Tibial nerve (tissue), 3 donors: Measurements from ENCODE around the gene RNF225.

ENCODE experiments used
- POLR2A ChIP-seq, 2 donors: fragments of 450-650 bp; IDR thresholded peaks; one replicate each; pipeline ENCODE4 v1.6.1; 2017; ENCODE audit warnings: antibody characterized with exemption in 2 of 2, mild to moderate bottlenecking in 2 of 2, moderate library complexity in 2 of 2
- TF ChIP-seq, protein P1 (sequence below), 5 experiments: fragments of 200-600 bp in 3 of 5; fragments of 450-650 bp in 2 of 5; sonication (generic) in 3 of 5; IDR thresholded peaks; one replicate each; pipeline ENCODE4 v1.5.1; 2016 to 2019; ENCODE audit warnings: antibody characterized with exemption in 5 of 5, mild to moderate bottlenecking in 3 of 5, moderate library complexity in 2 of 5

DNA sequence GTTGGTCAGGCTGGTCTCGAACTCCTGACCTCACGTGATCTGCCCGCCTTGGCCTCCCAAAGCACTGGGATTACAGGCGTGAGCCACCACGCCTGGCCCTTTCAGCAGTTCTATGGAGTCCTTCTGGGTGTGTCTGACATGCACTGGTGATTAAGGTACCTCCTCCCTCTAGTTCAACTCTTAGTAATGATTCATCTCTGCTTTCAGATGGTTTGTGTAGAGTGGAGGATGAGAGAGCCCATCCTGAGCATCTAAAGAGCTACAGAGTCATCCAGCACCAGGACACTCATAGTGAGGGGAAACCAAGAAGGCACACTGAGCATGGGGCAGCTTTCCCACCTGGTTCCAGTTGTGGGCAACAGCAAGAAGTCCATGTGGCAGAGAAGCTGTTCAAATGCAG, 21.1 kb downstream of the RNF225 start:
- TF ChIP-seq, protein P1, sequence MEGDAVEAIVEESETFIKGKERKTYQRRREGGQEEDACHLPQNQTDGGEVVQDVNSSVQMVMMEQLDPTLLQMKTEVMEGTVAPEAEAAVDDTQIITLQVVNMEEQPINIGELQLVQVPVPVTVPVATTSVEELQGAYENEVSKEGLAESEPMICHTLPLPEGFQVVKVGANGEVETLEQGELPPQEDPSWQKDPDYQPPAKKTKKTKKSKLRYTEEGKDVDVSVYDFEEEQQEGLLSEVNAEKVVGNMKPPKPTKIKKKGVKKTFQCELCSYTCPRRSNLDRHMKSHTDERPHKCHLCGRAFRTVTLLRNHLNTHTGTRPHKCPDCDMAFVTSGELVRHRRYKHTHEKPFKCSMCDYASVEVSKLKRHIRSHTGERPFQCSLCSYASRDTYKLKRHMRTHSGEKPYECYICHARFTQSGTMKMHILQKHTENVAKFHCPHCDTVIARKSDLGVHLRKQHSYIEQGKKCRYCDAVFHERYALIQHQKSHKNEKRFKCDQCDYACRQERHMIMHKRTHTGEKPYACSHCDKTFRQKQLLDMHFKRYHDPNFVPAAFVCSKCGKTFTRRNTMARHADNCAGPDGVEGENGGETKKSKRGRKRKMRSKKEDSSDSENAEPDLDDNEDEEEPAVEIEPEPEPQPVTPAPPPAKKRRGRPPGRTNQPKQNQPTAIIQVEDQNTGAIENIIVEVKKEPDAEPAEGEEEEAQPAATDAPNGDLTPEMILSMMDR (IDR thresholded peaks at IDR 0.05) = no peak
- no peak for TF ChIP-seq POLR2A (IDR thresholded peaks at IDR 0.05)
